Naive thymus-derived CD4-positive, alpha-beta T cell (primary cell): Measurements from ENCODE around the gene ZNF790. TPM values are rescaled to one million over a fixed set of nuclear protein-coding genes. Genes with fewer than 3 reads are reported as not detected.

Experiments
- ATAC-seq: fragments of 150-1000 bp; cut with Tn5 transposase; 2 replicates; pipeline ENCODE4 v1.10.0; 2021; ENCODE audit warnings: mild to moderate bottlenecking, moderate library complexity
- CTCF ChIA-PET: fragments of 350-600 bp; sonication (Branson Sonifier 250); formaldehyde crosslinking; loops from one replicate; lab custom pipeline; 2021; ENCODE audit warnings: antibody characterized with exemption; lab: Charles Lee
- POLR2A ChIA-PET: fragments of 350-600 bp; sonication (Branson Sonifier 250); formaldehyde crosslinking; loops from one replicate; lab custom pipeline; 2021; ENCODE audit warnings: antibody characterized with exemption, inconsistent platforms; lab: Charles Lee
- DNase-seq, 9 donors: peaks; one replicate each; pipeline versions ENCODE4 v3.0.0 to v3.0.0-alpha.2; 2020 to 2022; ENCODE audit warnings: mixed read lengths in 1 of 9
- H3K27ac ChIP-seq: one replicate; pipeline ENCODE4 v1.7.0; 2013; ENCODE audit warnings: mild to moderate bottlenecking, low read depth, low read length, moderate library complexity
- H3K27me3 ChIP-seq, 2 donors: one replicate each; pipeline ENCODE4 v1.7.0; 2013; ENCODE audit warnings: low read length in 2 of 2, mild to moderate bottlenecking in 2 of 2, moderate library complexity in 2 of 2; ENCODE audit not compliant: control insufficient read depth in 2 of 2, insufficient read depth in 2 of 2
- H3K36me3 ChIP-seq, 3 experiments: 1 replicate in 2 of 3; 2 replicates in 1 of 3; pipeline ENCODE4 v1.7.0; 2013; ENCODE audit warnings: low read length in 3 of 3, mild to moderate bottlenecking in 3 of 3, moderate library complexity in 1 of 3; ENCODE audit not compliant: insufficient read depth in 3 of 3, control insufficient read depth in 2 of 3
- H3K4me1 ChIP-seq, 2 donors: one replicate each; pipeline ENCODE4 v1.7.0; 2013; ENCODE audit warnings: low read length in 2 of 2, mild to moderate bottlenecking in 2 of 2, moderate library complexity in 1 of 2; ENCODE audit not compliant: control insufficient read depth in 2 of 2, insufficient read depth in 2 of 2
- H3K4me3 ChIP-seq: 2 replicates; pipeline ENCODE4 v1.7.0; 2013; ENCODE audit warnings: mild to moderate bottlenecking, low read length
- H3K9me3 ChIP-seq, 3 experiments: 1 replicate in 2 of 3; 2 replicates in 1 of 3; pipeline ENCODE4 v1.7.0; 2013; ENCODE audit warnings: low read length in 3 of 3; ENCODE audit not compliant: control insufficient read depth in 2 of 3
- H3K27ac Mint-ChIP-seq, 9 donors: one replicate each; pipeline ENCODE4 v1.8.0; 2020 to 2022; ENCODE audit warnings: mixed read lengths in 9 of 9, mild to moderate bottlenecking in 8 of 9, moderate library complexity in 5 of 9, inconsistent platforms in 2 of 9
- H3K27me3 Mint-ChIP-seq, 5 donors: one replicate each; pipeline ENCODE4 v1.8.0; 2021 to 2022; ENCODE audit warnings: mixed read lengths in 5 of 5, mild to moderate bottlenecking in 1 of 5
- H3K36me3 Mint-ChIP-seq, 5 donors: one replicate each; pipeline ENCODE4 v1.8.0; 2020 to 2022; ENCODE audit warnings: mixed read lengths in 5 of 5, mild to moderate bottlenecking in 3 of 5, inconsistent platforms in 1 of 5
- H3K4me1 Mint-ChIP-seq, 7 donors: one replicate each; pipeline ENCODE4 v1.8.0; 2020 to 2022; ENCODE audit warnings: mixed read lengths in 7 of 7, mild to moderate bottlenecking in 3 of 7, inconsistent platforms in 1 of 7
- H3K4me3 Mint-ChIP-seq, 10 donors: one replicate each; pipeline ENCODE4 v1.8.0; 2020 to 2022; ENCODE audit warnings: mild to moderate bottlenecking in 10 of 10, mixed read lengths in 10 of 10, moderate library complexity in 6 of 10, inconsistent platforms in 2 of 10
- H3K9me3 Mint-ChIP-seq, 11 donors: one replicate each; pipeline ENCODE4 v1.8.0; 2020 to 2022; ENCODE audit warnings: mixed read lengths in 11 of 11, mild to moderate bottlenecking in 4 of 11, inconsistent platforms in 1 of 11, moderate library complexity in 1 of 11
- intact Hi-C, 2 donors: fragments of 100-400 bp; cut with micrococcal nuclease; formaldehyde crosslinking; loops; one replicate each; pipeline ENCODE4 v1.15.1; 2023
- polyA plus RNA-seq, 2 donors: library from polyadenylated mRNA; unstranded; fragments of 300-500 nt; fragmentation: Illumina TruSeq; gene quantifications; one replicate each; pipeline ENCODE4 v1.2.3, GENCODE V29; 2021
- total RNA-seq, 6 experiments: library from RNA in 5 of 6; stranded (reverse) in 5 of 6; gene quantifications; 1 replicate in 5 of 6; 2 replicates in 1 of 6; pipeline ENCODE4 v1.2.3 and lab custom pipeline; 2021 to 2026

The ZNF790 gene
- total and polyA plus RNA-seq, 7 experiments from 2014 or later, result 2.6 to 14.4 (median 7.3) TPM

DNA sequence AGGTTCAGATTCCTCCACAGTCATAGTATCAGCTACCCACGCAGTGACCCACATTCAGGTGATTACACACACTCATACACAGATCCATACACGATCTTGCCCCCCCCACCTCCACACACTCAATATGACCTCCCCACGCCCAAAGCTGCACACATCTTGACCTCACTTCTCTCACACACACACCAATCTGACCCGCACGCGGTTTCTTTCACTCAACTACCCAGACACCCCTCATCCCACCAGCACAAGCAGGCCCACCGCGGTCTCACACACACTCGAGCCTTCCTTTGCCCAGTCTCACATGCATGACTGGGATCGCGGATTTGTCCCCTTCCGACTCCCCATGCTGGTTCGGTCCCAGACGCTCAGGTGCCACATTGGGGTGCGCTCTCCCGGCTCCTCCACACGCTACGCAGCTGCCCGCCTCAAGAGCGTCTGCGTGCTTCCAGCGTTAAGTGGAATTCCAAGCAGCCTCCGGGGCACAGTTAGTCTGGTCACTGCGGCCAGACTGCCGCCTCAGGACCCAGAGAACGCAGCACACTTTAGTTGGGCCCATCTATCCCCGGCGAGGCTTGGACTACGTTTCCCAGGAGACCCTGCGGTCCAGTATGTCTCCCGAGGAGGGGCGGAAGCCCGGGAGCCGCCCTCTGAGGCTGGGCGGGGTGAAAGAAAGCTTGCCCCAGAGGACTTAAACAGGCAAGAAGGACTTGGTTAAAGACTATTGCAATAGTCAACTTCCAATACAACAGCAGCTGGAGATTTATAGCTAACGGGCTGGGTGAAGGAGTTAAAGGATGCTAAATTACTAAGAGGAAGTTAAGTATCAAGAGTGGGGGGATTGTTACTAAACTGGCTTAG is 11.7 kb upstream of the ZNF790 start:
- DNase-seq (peak; percentile 69 to 93 (median 86)), ATAC-seq (peak; percentile 94)
- peak overlapping the region; percentile 86 for H3K27ac ChIP-seq
- Mint-ChIP-seq H3K27ac (no peak overlapping the region), H3K4me3 (no peak overlapping the region), H3K27me3 (no peaks in the 10 kb centered on the region), H3K9me3 (peaks cover 0 to 40% (median 19%) of the 10 kb centered on the region in 11 donors), H3K4me1 (peaks cover 0 to 21% (median 10%) of the 10 kb centered on the region in 7 donors), H3K36me3 (peaks cover 14 to 57% (median 51%) of the 10 kb centered on the region in 5 donors)
- ChIA-PET CTCF (interaction anchor here (0.7 to 1.4 kb wide), 2 partner anchors 11 to 501 kb away, joined by 3 read pairs; no protein-coding TSS in a partner anchor), POLR2A (interaction anchor here (0.7 to 3.9 kb wide), 28 partner anchors 11 to 745 kb away, joined by 3 to 108 read pairs (median 4); partner anchors contain the start of genes ZNF146, ZNF260, ZNF383 and ZNF420)
- intact Hi-C loops, result loop anchor here (1.0 to 10.0 kb wide), 35 partner anchors 12 to 1485 kb away; partner anchors contain the start of genes CAPNS1 (in 2 of the 2), ZFP14 (in 2 of the 2), ZNF260 (in 2 of the 2) and ZNF382 (in 2 of the 2)
- H3K4me3 ChIP-seq, result peak overlapping the region; percentile 92
- H3K9me3 ChIP-seq, result peaks cover 0 to 11% (median 4%) of the 10 kb centered on the region in 3 experiments
- peaks cover 9 to 16% of the 10 kb centered on the region in 2 donors for H3K4me1 ChIP-seq
- no peaks in the 10 kb centered on the region for H3K27me3 ChIP-seq
- H3K36me3 ChIP-seq, result peaks cover 0 to 14% (median 6%) of the 10 kb centered on the region in 3 experiments

DNA sequence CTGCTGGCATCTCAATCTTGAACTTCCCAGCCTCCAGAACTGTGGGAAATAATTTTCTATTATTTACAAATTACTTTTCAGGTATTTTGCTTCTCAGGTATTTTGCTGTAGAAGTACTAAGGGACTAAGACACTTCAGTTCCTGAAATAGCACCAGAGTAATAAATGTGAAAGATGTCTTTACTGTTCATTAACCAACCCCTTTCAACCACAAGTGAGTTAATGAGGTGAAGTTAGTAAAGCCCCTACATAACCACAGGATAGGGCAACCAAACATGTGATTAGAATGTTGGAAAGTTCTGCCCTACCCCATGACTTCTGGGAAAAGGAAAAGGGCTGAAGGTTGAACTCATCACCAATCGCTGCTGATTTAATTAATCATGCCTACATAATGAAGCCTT is 9.8 kb upstream of the ZNF790 start:
- no peak overlapping the region for H3K27ac ChIP-seq
- Mint-ChIP-seq H3K9me3 (peaks cover 0 to 40% (median 17%) of the 10 kb centered on the region in 11 donors), H3K36me3 (peaks cover 4 to 52% (median 47%) of the 10 kb centered on the region in 5 donors), H3K27ac (peak overlapping the region in 2 of 9 donors; percentile 83 to 92), H3K4me1 (peaks cover 0 to 14% (median 9%) of the 10 kb centered on the region in 7 donors), H3K4me3 (peak overlapping the region in 2 of 10 donors; percentile 78 to 90), H3K27me3 (no peaks in the 10 kb centered on the region)
- H3K36me3 ChIP-seq, result peaks cover 0 to 14% (median 0%) of the 10 kb centered on the region in 3 experiments
- peaks cover 0 to 17% (median 4%) of the 10 kb centered on the region in 3 experiments for H3K9me3 ChIP-seq
- intact Hi-C loops, result no loop called here
- H3K27me3 ChIP-seq, result no peaks in the 10 kb centered on the region
- no peak for ATAC-seq
- peaks cover 9 to 16% of the 10 kb centered on the region in 2 donors for H3K4me1 ChIP-seq
- ChIA-PET POLR2A (interaction anchor here (0.6 kb wide), 1 partner anchor 325 kb away, joined by 6 read pairs; no protein-coding TSS in a partner anchor), CTCF (no interaction called here)
- DNase-seq, result no peak
- no peak overlapping the region for H3K4me3 ChIP-seq

DNA sequence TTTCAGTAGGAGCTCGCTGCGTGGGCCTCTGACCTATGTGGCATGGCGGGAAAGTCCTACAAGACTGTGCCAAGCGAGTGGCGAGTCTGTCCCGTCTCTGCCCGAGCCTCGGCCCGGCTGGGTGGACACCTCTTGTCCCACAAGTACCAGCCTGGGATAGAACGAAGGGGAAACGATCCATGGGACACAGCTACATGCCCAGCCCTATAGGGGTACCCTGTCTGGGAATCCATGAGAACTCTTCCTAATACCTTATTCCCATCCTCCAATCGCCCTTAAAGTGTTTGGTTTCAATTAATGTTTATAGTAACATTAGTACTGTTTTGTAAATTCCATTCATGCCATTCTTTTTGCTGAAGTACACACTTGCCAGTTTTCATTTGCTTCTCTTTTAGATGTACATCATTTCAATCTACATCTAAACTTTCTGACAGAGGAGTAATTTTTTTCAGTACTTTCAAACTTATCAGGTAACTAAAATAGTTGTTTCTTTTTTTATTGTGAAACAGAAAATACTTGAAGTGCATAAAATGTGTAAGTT is 667 bp upstream of the ZNF790 start:
- ChIA-PET CTCF (interaction anchor here (0.8 kb wide), 1 partner anchor 12 kb away, joined by 3 read pairs; the partner anchor contains the start of gene ZNF345), POLR2A (interaction anchor here (0.6 to 7.5 kb wide), 5 partner anchors 11 to 1840 kb away, joined by 3 to 108 read pairs (median 3); partner anchors contain the start of genes ZNF345, ZNF566, ZNF568 and ZNF829)
- Mint-ChIP-seq H3K9me3 (peaks cover 6 to 54% (median 35%) of the 10 kb centered on the region in 11 donors), H3K27ac (peak overlapping the region in 5 of 9 donors; percentile 39 to 65 (median 51)), H3K4me3 (no peak overlapping the region), H3K27me3 (no peaks in the 10 kb centered on the region), H3K4me1 (peaks cover 0 to 21% (median 10%) of the 10 kb centered on the region in 7 donors), H3K36me3 (peaks cover 16 to 53% (median 51%) of the 10 kb centered on the region in 5 donors)
- H3K27me3 ChIP-seq, result no peaks in the 10 kb centered on the region
- peak overlapping the region; percentile 92 for H3K27ac ChIP-seq
- ATAC-seq (no peak), DNase-seq (peak in 3 of 9 donors; percentile 0 to 9 (median 9))
- peaks cover 6 to 11% of the 10 kb centered on the region in 2 donors for H3K4me1 ChIP-seq
- intact Hi-C loops, result loop anchor here (1.0 to 10.0 kb wide), 19 partner anchors 11 to 816 kb away; partner anchors contain the start of genes ZNF260 (in 2 of the 2), ZNF345 (in 2 of the 2), ZNF420 (in 2 of the 2) and ZNF461 (in 2 of the 2)
- peak overlapping the region; percentile 92 for H3K4me3 ChIP-seq
- peaks cover 0 to 33% (median 4%) of the 10 kb centered on the region in 3 experiments for H3K9me3 ChIP-seq
- H3K36me3 ChIP-seq, result peaks cover 0 to 31% (median 0%) of the 10 kb centered on the region in 3 experiments

DNA sequence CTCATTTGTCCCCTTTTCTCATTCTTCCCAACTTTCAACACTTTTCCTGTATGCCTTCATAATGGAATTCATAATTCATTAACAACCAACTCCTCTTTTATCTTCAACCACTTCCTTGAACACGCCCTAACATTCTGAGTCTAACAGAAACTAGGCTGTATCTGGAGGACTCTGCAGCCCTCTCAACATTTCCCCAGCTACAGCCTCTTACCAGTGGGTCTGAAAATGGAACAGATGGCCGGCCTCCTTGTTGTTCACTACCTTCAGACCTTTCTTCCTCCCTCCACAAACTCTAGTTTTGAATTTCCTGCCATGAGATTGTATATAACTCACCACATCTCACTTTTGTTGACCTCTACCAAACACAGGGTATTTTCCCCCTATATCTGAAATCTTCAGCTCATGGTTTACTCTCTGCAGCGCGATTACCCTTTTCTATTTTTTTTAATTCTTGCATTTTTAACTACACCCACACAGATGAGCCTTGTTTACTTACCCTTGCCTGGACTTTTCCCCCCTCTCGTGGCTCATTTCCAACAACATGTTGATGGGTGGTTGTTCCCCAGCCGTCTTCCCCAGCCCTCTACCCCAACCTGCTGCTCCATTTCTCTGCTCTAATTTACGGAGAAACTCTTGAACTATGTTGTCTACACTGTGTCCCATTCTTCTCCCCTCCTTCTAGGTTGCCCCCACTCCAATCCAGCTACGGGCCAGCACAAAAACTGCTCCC is 846 bp downstream of the ZNF790 start:
- peaks cover 0 to 31% (median 4%) of the 10 kb centered on the region in 3 experiments for H3K36me3 ChIP-seq
- Mint-ChIP-seq H3K4me3 (no peak overlapping the region), H3K9me3 (peaks cover 6 to 59% (median 36%) of the 10 kb centered on the region in 11 donors), H3K4me1 (peaks cover 0 to 21% (median 14%) of the 10 kb centered on the region in 7 donors), H3K36me3 (peaks cover 21 to 59% (median 55%) of the 10 kb centered on the region in 5 donors), H3K27ac (no peak overlapping the region), H3K27me3 (no peaks in the 10 kb centered on the region)
- CTCF ChIA-PET, result interaction anchor here (0.6 kb wide), 1 partner anchor 117 kb away, joined by 3 read pairs; no protein-coding TSS in a partner anchor
- peaks cover 0 to 32% (median 4%) of the 10 kb centered on the region in 3 experiments for H3K9me3 ChIP-seq
- peak overlapping the region; percentile 92 for H3K4me3 ChIP-seq
- POLR2A ChIA-PET, result interaction anchor here (0.6 to 7.5 kb wide), 13 partner anchors 13 to 667 kb away, joined by 3 to 108 read pairs (median 3); partner anchors contain the start of genes ZNF345, ZNF566, ZNF568 and ZNF569
- peaks cover 6 to 11% of the 10 kb centered on the region in 2 donors for H3K4me1 ChIP-seq
- ATAC-seq (peak; percentile 1), DNase-seq (peak in 2 of 9 donors; percentile 11 to 13)
- peak overlapping the region; percentile 92 for H3K27ac ChIP-seq
- intact Hi-C loops, result loop anchor here (1.0 to 10.0 kb wide), 6 partner anchors 40 to 817 kb away; partner anchors contain the start of genes ZNF420 (in 2 of the 2), ZNF569 (in 2 of the 2), ZNF570 (in 2 of the 2) and ZFP30 (in 1 of the 2)
- no peaks in the 10 kb centered on the region for H3K27me3 ChIP-seq

DNA sequence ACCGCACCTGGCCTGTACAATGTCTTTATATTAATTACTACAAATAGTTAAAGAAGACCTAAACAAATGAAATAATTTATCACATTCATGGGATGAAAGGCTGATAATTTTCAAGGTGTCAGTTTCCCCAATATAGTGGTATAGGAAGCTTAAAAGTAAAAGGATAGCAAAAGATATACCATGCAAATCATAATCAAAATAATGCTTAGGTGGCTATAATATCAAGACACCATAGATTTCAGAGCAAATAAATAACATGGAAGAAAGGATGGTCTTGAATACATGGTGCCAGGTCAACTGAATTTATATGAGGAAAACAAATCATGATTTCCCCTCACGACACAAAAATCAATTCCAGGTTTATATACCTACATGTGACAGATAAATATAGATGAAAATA is 4.8 kb downstream of the ZNF790 start:
- Mint-ChIP-seq H3K4me3 (peak overlapping the region in 2 of 10 donors; percentile 25 to 27), H3K27me3 (no peaks in the 10 kb centered on the region), H3K4me1 (peaks cover 0 to 13% (median 0%) of the 10 kb centered on the region in 7 donors), H3K36me3 (peaks cover 26 to 75% (median 63%) of the 10 kb centered on the region in 5 donors), H3K27ac (no peak overlapping the region), H3K9me3 (peaks cover 0 to 77% (median 40%) of the 10 kb centered on the region in 11 donors)
- DNase-seq (no peak), ATAC-seq (no peak)
- POLR2A ChIA-PET, result interaction anchor here (0.6 to 1.0 kb wide), 3 partner anchors 17 to 536 kb away, joined by 3 to 5 read pairs (median 3); partner anchors contain the start of gene ZNF345
- peaks cover 0 to 48% (median 4%) of the 10 kb centered on the region in 3 experiments for H3K36me3 ChIP-seq
- H3K27me3 ChIP-seq, result no peaks in the 10 kb centered on the region
- H3K27ac ChIP-seq, result no peak overlapping the region
- peaks cover 4 to 68% (median 21%) of the 10 kb centered on the region in 3 experiments for H3K9me3 ChIP-seq
- CTCF ChIA-PET, result no interaction called here
- peaks cover 6 to 8% of the 10 kb centered on the region in 2 donors for H3K4me1 ChIP-seq
- no peak overlapping the region for H3K4me3 ChIP-seq
- intact Hi-C loops, result loop anchor here in 1 of 2 donors (10.0 kb wide), 1 partner anchor 821 kb away; the partner anchor contains the start of gene ZFP30
